Neutrophil (primary cell): ENCODE results near the gene ACADS.

Source experiments
- H3K27ac ChIP-seq: fragments of 200-600 bp; sonication (generic); 2 replicates; pipeline ENCODE4 v1.5.1; 2016; ENCODE audit warnings: mild to moderate bottlenecking, moderate library complexity
- H3K27me3 ChIP-seq: fragments of 200-600 bp; sonication (generic); 2 replicates; pipeline ENCODE4 v1.6.0; 2016; ENCODE audit warnings: mild to moderate bottlenecking
- H3K36me3 ChIP-seq: fragments of 200-600 bp; sonication (generic); 2 replicates; pipeline ENCODE4 v1.5.1; 2017
- H3K4me1 ChIP-seq, 2 experiments: fragments of 200-600 bp in 1 of 2; sonication (generic) in 1 of 2; 1 replicate in 1 of 2; 2 replicates in 1 of 2; pipeline versions ENCODE4 v1.5.1 to v1.6.1; 2013 to 2016; ENCODE audit warnings: low read depth in 1 of 2, low read length in 1 of 2, mild to moderate bottlenecking in 1 of 2, moderate library complexity in 1 of 2; ENCODE audit not compliant: control insufficient read depth in 1 of 2, insufficient read depth in 1 of 2
- H3K4me3 ChIP-seq, 2 experiments: fragments of 200-600 bp in 1 of 2; sonication (generic) in 1 of 2; 1 replicate in 1 of 2; 2 replicates in 1 of 2; pipeline ENCODE4 v1.5.1; 2013 to 2016; ENCODE audit warnings: low read depth in 1 of 2, low read length in 1 of 2, mild to moderate bottlenecking in 1 of 2, moderate library complexity in 1 of 2
- H3K9me3 ChIP-seq: fragments of 200-600 bp; sonication (generic); 2 replicates; pipeline ENCODE4 v1.5.1; 2016
- TF ChIP-seq, protein P1 (sequence below): fragments of 200-600 bp; sonication (generic); IDR thresholded peaks from 2 replicates; pipeline ENCODE4 v1.5.1; 2016; ENCODE audit warnings: antibody characterized with exemption

Gene ACADS

DNA sequence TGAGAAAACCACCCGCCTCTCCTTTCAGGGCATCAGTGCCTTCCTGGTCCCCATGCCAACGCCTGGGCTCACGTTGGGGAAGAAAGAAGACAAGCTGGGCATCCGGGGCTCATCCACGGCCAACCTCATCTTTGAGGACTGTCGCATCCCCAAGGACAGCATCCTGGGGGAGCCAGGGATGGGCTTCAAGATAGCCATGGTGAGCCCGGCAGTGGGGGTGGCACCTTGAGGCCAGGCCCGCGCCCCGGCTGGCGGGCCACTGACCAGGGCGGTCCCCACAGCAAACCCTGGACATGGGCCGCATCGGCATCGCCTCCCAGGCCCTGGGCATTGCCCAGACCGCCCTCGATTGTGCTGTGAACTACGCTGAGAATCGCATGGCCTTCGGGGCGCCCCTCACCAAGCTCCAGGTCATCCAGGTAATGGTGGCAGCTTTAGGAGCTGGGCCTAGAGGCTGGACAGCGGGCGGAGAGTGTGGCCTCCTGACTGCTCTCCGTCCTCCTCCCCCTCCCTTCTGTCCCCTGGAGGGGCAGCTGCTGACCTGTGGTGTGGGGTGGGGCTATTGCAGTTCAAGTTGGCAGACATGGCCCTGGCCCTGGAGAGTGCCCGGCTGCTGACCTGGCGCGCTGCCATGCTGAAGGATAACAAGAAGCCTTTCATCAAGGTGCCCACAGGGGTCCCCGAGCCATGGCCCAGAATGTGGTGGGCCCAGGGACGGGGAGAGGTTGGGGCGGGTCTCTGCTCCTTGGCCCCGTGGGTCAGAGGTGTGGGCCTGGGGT lies 12.8 kb downstream of the ACADS start:
- TF ChIP-seq, protein P1, sequence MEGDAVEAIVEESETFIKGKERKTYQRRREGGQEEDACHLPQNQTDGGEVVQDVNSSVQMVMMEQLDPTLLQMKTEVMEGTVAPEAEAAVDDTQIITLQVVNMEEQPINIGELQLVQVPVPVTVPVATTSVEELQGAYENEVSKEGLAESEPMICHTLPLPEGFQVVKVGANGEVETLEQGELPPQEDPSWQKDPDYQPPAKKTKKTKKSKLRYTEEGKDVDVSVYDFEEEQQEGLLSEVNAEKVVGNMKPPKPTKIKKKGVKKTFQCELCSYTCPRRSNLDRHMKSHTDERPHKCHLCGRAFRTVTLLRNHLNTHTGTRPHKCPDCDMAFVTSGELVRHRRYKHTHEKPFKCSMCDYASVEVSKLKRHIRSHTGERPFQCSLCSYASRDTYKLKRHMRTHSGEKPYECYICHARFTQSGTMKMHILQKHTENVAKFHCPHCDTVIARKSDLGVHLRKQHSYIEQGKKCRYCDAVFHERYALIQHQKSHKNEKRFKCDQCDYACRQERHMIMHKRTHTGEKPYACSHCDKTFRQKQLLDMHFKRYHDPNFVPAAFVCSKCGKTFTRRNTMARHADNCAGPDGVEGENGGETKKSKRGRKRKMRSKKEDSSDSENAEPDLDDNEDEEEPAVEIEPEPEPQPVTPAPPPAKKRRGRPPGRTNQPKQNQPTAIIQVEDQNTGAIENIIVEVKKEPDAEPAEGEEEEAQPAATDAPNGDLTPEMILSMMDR: no peak
- H3K4me3 ChIP-seq: no peak overlapping the region
- H3K27ac ChIP-seq: no peak overlapping the region
- peaks cover 35% of the 10 kb centered on the region for H3K36me3 ChIP-seq
- H3K4me1 ChIP-seq: no peaks in the 10 kb centered on the region
- H3K9me3 ChIP-seq: no peaks in the 10 kb centered on the region
- no peaks in the 10 kb centered on the region for H3K27me3 ChIP-seq

DNA sequence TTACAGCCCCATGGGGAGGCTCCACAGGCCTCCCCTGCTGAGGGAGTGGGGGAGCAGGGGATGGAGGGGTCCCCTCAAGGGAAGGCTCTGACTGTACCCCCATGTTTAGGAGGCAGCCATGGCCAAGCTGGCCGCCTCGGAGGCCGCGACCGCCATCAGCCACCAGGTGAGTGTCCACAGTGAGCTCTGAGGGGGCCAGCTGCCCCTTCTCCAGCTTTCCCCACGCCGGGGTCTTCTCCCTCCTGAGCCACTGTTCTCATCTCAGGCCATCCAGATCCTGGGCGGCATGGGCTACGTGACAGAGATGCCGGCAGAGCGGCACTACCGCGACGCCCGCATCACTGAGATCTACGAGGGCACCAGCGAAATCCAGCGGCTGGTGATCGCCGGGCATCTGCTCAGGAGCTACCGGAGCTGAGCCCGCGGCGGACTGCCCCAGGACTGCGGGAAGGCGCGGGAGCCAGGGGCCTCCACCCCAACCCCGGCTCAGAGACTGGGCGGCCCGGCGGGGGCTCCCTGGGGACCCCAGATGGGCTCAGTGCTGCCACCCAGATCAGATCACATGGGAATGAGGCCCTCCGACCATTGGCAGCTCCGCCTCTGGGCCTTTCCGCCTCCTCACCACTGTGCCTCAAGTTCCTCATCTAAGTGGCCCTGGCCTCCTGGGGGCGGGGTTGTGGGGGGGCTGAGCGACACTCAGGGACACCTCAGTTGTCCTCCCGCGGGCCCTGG lies 13.6 kb downstream of the ACADS start:
- H3K36me3 ChIP-seq: peaks cover 35% of the 10 kb centered on the region
- H3K4me1 ChIP-seq: no peaks in the 10 kb centered on the region
- TF ChIP-seq, protein P1: no peak
- no peak overlapping the region for H3K4me3 ChIP-seq
- H3K27me3 ChIP-seq: no peaks in the 10 kb centered on the region
- no peak overlapping the region for H3K27ac ChIP-seq
- H3K9me3 ChIP-seq: no peaks in the 10 kb centered on the region

DNA sequence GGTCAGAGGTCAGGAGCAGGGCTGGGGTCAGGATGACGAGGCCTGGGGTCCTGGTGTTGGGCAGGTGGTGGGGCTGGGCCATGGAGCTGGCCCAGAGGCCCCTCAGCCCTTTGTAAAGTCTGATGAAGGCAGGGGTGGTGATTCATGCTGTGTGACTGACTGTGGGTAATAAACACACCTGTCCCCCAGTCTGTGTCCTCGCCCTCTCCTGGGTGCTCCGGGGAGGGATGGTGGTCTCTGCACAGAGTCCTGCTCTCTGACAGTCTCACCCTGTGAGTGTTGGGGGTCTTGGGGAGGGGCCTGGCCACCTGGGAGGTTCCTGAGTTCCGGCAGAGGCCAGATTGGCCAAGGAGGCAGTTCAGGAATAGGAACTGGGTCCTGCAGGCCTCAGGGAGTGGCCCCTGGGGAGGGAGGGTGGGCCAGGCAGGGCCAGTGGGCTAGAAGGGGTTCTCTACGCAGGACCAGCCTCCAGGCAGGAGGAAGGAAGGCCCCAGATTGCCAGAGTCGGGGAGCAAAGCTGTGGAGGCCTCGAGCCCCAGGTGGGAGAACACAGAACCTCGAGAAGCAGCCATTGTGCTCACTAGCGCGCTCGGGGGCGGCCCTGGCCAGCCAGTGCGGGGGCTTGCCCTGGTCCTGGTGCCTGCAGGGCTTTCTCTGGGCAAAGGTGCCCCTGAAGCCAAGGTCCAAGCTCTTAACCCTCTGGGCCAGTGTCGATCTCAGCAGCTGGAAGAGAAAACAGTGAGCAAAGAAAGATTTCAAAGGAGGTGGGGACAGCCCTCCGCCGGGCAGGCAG lies 14.4 kb downstream of the ACADS start:
- TF ChIP-seq, protein P1: no peak

DNA sequence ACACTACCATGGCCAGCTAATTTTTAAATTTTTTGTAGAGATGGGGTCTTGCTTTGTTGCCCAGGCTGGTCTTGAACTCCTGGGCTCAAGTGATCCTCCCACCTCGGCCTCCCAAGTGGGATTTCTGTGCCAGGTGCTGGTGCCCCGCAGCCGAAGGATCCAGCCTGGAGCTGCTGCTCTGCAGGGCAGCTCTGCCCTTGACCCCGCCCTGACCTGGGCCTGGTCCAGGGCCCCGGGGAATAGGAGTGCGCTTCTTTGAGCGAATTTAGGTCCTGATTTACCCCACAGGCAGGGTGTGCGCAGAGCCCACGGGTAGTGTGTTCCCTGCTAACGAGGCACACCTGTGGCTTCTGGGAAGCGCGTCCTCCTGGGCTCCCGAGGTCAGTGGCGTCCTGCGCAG lies 15.2 kb downstream of the ACADS start:
- H3K36me3 ChIP-seq: peaks cover 35% of the 10 kb centered on the region
- H3K27me3 ChIP-seq: no peaks in the 10 kb centered on the region
- H3K4me3 ChIP-seq: no peak overlapping the region
- H3K4me1 ChIP-seq: no peaks in the 10 kb centered on the region
- TF ChIP-seq, protein P1: no peak
- H3K9me3 ChIP-seq: no peaks in the 10 kb centered on the region
- H3K27ac ChIP-seq: no peak overlapping the region

More for the DNA sequence above, 14.4 kb downstream of the ACADS start:
- Histone ChIP-seq H3K4me3 (no peak overlapping the region), H3K27me3 (no peaks in the 10 kb centered on the region), H3K27ac (no peak overlapping the region), H3K36me3 (peaks cover 35% of the 10 kb centered on the region), H3K9me3 (no peaks in the 10 kb centered on the region), H3K4me1 (no peaks in the 10 kb centered on the region)

DNA sequence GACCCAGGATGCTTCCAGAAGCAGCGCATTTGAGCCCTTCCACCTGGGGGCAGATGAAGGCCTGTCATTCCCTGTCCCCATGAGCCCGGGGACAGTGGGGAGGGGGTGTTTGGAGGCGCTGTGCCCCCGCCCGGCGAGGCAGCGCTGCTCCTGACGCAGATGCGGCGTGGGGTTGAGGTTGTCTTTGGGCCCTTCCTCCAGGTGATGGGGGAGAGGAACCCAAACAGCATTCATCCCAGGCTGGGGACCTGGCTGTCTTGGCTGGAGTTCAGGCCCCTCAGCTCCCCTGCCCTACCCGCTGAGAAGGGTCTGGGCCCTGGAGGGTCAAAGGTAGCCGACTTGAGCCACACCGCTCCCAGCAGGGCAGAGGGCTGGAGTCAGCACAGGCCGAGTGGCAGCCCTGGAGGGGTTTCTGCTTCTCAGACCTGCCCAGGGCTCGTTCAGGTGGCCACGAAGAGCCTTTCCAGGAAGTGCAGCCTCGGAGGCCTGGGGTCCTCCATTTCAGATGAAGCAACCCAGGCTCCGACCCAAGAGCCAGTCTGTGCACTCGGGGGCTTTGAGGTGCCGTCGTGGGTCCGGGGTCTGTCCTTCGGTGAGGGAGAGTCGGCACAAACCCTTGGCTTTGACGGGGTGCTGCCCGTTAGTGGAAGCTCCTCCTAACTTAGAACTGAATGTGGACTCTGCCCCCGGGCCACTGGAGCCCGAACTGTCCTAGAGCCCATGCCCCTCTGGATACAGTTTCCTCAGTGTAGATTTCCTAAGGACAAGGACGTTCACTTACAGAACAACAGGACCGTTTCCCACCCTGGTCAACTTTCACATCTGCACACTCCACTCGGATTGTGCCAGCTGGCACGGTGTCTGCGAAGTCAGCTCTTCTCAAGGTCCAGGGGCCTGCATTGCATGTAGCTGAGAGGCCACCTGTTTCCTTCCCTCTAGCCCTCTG lies 16.1 kb downstream of the ACADS start:
- H3K4me3 ChIP-seq: no peak overlapping the region
- H3K4me1 ChIP-seq: no peaks in the 10 kb centered on the region
- no peak overlapping the region for H3K27ac ChIP-seq
- H3K36me3 ChIP-seq: peaks cover 31% of the 10 kb centered on the region
- H3K27me3 ChIP-seq: no peaks in the 10 kb centered on the region
- no peaks in the 10 kb centered on the region for H3K9me3 ChIP-seq
- TF ChIP-seq, protein P1: no peak
